ENCODE results near the gene TBX15.
A peak's percentile ranks its signal among the peaks of the same experiment; 100 is the strongest.

TBX15 gene

GRCh38 chr1:119001181-119002027, 13.3 kb upstream of the TBX15 start:
- peak; percentile 72 for DNase-seq

- DNase-seq, result peak; percentile 55
Observed at GRCh38 chr1:119000371-119001180, 12.4 kb upstream of the TBX15 start.

- no peak for DNase-seq
Observed at GRCh38 chr1:118999348-119000071, 11.4 kb upstream of the TBX15 start.

- no peak for DNase-seq
Observed at GRCh38 chr1:118998171-118998570, 10.0 kb upstream of the TBX15 start.

- no peak for DNase-seq
Observed at GRCh38 chr1:118997225-118997624, 9.1 kb upstream of the TBX15 start.

- DNase-seq, result no peak
Observed at GRCh38 chr1:118995312-118996016, 7.3 kb upstream of the TBX15 start.

- no peak for DNase-seq
Observed at GRCh38 chr1:118993700-118994026, 5.5 kb upstream of the TBX15 start.

GRCh38 chr1:118992868-118993699, 4.9 kb upstream of the TBX15 start:
- DNase-seq, result no peak

GRCh38 chr1:118992237-118992825, 4.2 kb upstream of the TBX15 start:
- DNase-seq, result no peak

GRCh38 chr1:118991448-118991847, 3.3 kb upstream of the TBX15 start:
- DNase-seq, result no peak

- DNase-seq, result peak; percentile 74
Observed at GRCh38 chr1:118990513-118991152, 2.5 kb upstream of the TBX15 start.

- DNase-seq, result peak; percentile 70
Observed at GRCh38 chr1:118989878-118990378, 1.8 kb upstream of the TBX15 start.

GRCh38 chr1:118989006-118989815, 1.1 kb upstream of the TBX15 start:
- peak; percentile 73 for DNase-seq

- DNase-seq, result peak; percentile 87
Observed at GRCh38 chr1:118987468-118988185, 516 bp downstream of the TBX15 start.

- peak; percentile 76 for DNase-seq
Observed at GRCh38 chr1:118986555-118987467, 1.3 kb downstream of the TBX15 start.

GRCh38 chr1:118985640-118986554, 2.2 kb downstream of the TBX15 start:
- DNase-seq, result peak; percentile 61
